ENCODE data around the gene RAD54L2. TPM values are rescaled to one million over a fixed set of nuclear protein-coding genes. Genes with fewer than 3 reads are reported as not detected.
"Not testable (repeated sequence)": the region's sequence is repeated elsewhere in the genome, so short reads cannot be mapped to it uniquely, and the experiment has no call there.

RAD54L2 gene
- total RNA-seq, 1 donor from 2014 or later: 37.6 TPM

GRCh38 chr3:51557993-51558392 lies 19.5 kb downstream of the RAD54L2 start:
- no peaks in the 10 kb centered on the region for H3K27me3 Mint-ChIP-seq
- no peak for DNase-seq (ENCODE audit: extremely low spot score, unreplicated experiment)
- no peak overlapping the region for H3K27ac Mint-ChIP-seq
- H3K4me3 Mint-ChIP-seq: no peak overlapping the region
- TF ChIP-seq, protein P1, sequence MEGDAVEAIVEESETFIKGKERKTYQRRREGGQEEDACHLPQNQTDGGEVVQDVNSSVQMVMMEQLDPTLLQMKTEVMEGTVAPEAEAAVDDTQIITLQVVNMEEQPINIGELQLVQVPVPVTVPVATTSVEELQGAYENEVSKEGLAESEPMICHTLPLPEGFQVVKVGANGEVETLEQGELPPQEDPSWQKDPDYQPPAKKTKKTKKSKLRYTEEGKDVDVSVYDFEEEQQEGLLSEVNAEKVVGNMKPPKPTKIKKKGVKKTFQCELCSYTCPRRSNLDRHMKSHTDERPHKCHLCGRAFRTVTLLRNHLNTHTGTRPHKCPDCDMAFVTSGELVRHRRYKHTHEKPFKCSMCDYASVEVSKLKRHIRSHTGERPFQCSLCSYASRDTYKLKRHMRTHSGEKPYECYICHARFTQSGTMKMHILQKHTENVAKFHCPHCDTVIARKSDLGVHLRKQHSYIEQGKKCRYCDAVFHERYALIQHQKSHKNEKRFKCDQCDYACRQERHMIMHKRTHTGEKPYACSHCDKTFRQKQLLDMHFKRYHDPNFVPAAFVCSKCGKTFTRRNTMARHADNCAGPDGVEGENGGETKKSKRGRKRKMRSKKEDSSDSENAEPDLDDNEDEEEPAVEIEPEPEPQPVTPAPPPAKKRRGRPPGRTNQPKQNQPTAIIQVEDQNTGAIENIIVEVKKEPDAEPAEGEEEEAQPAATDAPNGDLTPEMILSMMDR (conservative IDR thresholded peaks at IDR 0.05): no peak
- peaks cover 14% of the 10 kb centered on the region for H3K36me3 Mint-ChIP-seq
- H3K9me3 Mint-ChIP-seq: no peaks in the 10 kb centered on the region
- H3K4me1 Mint-ChIP-seq (ENCODE audit: unreplicated experiment): no peaks in the 10 kb centered on the region

- TF ChIP-seq, protein P1 (conservative IDR thresholded peaks at IDR 0.05): no peak
- Mint-ChIP-seq H3K4me3 (no peak overlapping the region), H3K27ac (peak overlapping the region; percentile 48), H3K36me3 (peaks cover 9% of the 10 kb centered on the region), H3K9me3 (no peaks in the 10 kb centered on the region), H3K27me3 (no peaks in the 10 kb centered on the region), H3K4me1 (ENCODE audit: unreplicated experiment) (no peaks in the 10 kb centered on the region)
- no peak for DNase-seq (ENCODE audit: extremely low spot score, unreplicated experiment)
These were observed 20.9 kb downstream of the RAD54L2 start for GRCh38 chr3:51559411-51559888.

DNA sequence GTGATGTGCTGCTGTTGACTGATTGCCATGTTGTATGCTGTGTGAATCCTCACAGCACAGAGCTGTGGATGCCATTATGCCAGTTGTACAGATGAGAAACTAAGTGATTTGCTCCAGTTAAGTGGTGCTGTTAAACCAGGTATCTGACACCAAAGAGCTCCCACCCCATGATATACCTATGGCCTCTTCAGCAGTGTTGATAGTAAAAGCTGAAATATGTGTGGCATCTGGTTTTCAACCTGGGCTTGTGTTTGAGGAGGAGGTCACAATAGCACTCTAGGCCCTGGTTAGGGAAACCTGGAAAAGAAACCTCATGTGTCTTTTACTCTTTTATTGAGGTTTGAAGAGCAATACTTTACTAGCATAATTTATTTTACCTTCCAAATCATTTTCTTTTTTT lies 21.4 kb downstream of the RAD54L2 start:
- no peaks in the 10 kb centered on the region for H3K4me1 Mint-ChIP-seq (ENCODE audit: unreplicated experiment)
- no peak for DNase-seq (ENCODE audit: extremely low spot score, unreplicated experiment)
- H3K27ac Mint-ChIP-seq: peak overlapping the region; percentile 48
- peaks cover 9% of the 10 kb centered on the region for H3K36me3 Mint-ChIP-seq
- H3K4me3 Mint-ChIP-seq: no peak overlapping the region
- no peaks in the 10 kb centered on the region for H3K27me3 Mint-ChIP-seq
- no peaks in the 10 kb centered on the region for H3K9me3 Mint-ChIP-seq
- TF ChIP-seq, protein P1 (conservative IDR thresholded peaks at IDR 0.05): no peak

- DNase-seq (ENCODE audit: extremely low spot score, unreplicated experiment): not testable (repeated sequence)
These were observed 23.9 kb downstream of the RAD54L2 start for GRCh38 chr3:51562403-51562802.

DNA sequence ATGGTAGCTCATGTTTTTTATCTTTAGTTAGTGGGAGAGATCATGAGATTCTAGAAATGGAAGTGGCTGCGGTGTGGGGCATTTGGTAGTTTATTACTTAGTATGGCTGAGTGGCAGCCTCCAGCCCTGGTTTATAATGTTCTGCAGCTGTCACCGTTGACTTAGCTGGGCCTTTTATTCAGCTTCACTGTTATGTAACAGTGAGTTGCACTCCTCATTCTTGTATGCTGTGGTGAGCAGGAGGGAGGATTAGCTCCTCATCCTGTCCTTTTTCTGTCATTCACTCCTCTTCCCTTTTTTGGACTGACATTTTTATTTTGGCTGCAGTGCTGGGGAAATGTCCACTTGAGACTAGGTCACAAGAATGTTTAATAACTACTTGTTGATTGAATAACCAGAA lies 29.5 kb downstream of the RAD54L2 start:
- Mint-ChIP-seq H3K4me1 (ENCODE audit: unreplicated experiment) (peaks cover 11% of the 10 kb centered on the region), H3K9me3 (no peaks in the 10 kb centered on the region), H3K27me3 (no peaks in the 10 kb centered on the region), H3K36me3 (peaks cover 8% of the 10 kb centered on the region), H3K27ac (no peak overlapping the region), H3K4me3 (no peak overlapping the region)
- no peak for DNase-seq (ENCODE audit: extremely low spot score, unreplicated experiment)
- TF ChIP-seq, protein P1 (conservative IDR thresholded peaks at IDR 0.05): no peak

More at GRCh38 chr3:51562403-51562802, 23.9 kb downstream of the RAD54L2 start:
- not testable (repeated sequence) for H3K4me1 Mint-ChIP-seq (ENCODE audit: unreplicated experiment); H3K27ac Mint-ChIP-seq; H3K27me3 Mint-ChIP-seq; H3K36me3 Mint-ChIP-seq; H3K4me3 Mint-ChIP-seq; H3K9me3 Mint-ChIP-seq

- no peaks in the 10 kb centered on the region for H3K27me3 Mint-ChIP-seq
- TF ChIP-seq, protein P1 (conservative IDR thresholded peaks at IDR 0.05): no peak
These were observed 30.5 kb downstream of the RAD54L2 start for GRCh38 chr3:51568996-51569395.

More at GRCh38 chr3:51568996-51569395, 30.5 kb downstream of the RAD54L2 start:
- H3K27ac Mint-ChIP-seq: no peak overlapping the region
- peaks cover 11% of the 10 kb centered on the region for H3K4me1 Mint-ChIP-seq (ENCODE audit: unreplicated experiment)
- peaks cover 10% of the 10 kb centered on the region for H3K36me3 Mint-ChIP-seq
- H3K9me3 Mint-ChIP-seq: no peaks in the 10 kb centered on the region
- DNase-seq (ENCODE audit: extremely low spot score, unreplicated experiment): no peak
- H3K4me3 Mint-ChIP-seq: no peak overlapping the region

All from type B pancreatic cell (in vitro differentiated cells).